ENCODE results near the gene PCDHA10.
A peak's percentile ranks its signal among the peaks of the same experiment; 100 is the strongest.
"Not testable (repeated sequence)": the region's sequence is repeated elsewhere in the genome, so short reads cannot be mapped to it uniquely, and the experiment has no call there.

Gene PCDHA10

DNA sequence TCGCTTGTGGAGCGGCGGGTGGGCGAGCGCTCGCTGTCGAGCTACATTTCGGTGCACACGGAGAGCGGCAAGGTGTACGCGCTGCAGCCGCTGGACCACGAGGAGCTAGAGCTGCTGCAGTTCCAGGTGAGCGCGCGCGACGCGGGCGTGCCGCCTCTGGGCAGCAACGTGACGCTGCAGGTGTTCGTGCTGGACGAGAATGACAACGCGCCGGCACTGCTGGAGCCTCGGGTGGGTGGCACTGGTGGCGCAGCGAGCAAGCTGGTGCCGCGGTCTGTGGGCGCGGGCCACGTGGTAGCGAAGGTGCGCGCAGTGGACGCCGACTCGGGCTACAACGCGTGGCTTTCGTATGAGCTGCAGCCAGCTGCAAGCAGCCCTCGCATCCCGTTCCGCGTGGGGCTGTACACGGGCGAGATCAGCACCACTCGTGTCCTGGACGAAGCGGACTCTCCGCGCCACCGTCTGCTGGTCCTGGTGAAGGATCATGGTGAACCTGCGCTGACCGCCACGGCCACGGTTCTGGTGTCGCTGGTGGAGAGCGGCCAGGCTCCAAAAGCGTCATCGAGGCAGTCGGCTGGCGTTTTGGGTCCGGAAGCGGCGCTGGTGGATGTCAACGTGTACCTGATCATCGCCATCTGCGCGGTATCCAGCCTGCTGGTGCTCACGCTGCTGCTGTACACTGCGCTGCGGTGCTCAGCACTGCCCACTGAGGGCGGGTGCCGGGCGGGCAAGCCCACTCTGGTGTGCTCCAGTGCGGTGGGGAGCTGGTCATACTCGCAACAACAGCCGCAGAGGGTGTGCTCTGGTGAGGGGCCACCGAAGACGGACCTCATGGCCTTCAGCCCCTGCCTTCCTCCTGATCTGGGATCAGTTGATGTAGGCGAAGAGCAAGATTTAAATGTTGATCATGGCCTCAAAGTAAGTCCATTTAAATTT, 12.6 kb upstream of the PCDHA10 start:
- no peak for DNase-seq

DNA sequence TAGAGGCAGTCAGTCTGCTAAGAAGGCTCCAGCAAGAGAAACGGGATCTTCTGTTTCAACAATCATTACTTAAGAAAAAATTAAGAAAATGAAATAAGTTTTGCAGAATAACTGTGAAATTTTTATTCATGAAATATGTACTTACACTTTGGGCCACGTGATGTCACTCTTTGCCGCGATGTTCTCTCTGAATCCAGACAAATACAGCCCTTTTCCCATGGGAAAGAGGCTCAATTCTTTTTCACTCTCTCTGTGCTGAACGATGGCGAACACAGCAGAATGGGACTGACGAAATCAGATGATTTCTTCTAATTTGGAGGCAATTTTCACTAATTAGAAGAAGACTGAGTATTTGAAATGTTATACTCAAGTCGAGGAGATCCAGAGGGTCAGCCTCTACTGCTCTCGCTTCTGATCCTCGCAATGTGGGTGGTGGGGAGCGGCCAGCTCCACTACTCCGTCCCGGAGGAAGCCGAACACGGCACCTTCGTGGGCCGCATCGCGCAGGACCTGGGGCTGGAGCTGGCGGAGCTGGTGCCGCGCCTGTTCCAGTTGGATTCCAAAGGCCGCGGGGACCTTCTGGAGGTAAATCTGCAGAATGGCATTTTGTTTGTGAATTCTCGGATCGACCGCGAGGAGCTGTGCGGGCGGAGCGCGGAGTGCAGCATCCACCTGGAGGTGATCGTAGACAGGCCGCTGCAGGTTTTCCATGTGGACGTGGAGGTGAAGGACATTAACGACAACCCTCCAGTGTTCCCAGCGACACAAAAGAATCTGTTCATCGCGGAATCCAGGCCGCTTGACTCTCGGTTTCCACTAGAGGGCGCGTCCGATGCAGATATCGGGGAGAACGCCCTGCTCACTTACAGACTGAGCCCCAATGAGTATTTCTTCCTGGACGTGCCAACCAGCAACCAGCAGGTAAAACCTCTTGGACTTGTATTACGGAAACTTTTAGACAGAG, 7.3 kb upstream of the PCDHA10 start, which contains the start of gene PCDHA9:
PCDHA9 (plus strand) TSS at position 244 of the 964 bp plus-strand sequence; CDS start at position 358, 114 bp downstream.
- not testable (repeated sequence) for DNase-seq

DNA sequence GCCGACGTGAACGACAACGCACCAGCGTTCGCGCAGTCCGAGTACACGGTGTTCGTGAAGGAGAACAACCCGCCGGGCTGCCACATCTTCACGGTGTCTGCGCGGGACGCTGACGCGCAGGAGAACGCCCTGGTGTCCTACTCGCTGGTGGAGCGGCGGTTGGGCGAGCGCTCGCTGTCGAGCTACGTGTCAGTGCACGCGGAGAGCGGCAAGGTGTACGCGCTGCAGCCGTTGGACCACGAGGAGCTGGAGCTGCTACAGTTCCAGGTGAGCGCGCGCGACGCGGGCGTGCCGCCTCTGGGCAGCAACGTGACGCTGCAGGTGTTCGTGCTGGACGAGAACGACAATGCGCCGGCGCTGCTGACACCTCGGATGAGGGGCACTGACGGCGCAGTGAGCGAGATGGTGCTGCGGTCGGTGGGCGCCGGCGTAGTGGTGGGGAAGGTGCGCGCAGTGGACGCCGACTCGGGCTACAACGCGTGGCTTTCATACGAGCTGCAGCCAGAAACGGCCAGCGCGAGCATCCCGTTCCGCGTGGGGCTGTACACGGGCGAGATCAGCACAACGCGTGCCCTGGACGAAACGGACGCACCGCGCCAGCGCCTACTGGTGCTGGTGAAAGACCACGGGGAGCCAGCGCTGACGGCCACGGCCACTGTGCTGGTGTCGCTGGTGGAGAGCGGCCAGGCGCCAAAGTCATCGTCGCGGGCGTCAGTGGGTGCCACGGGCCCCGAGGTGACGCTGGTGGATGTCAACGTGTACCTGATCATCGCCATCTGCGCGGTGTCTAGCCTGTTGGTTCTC, 5.7 kb upstream of the PCDHA10 start:
- DNase-seq = not testable (repeated sequence)

- DNase-seq = no peak
These were observed 1.7 kb downstream of the PCDHA10 start for GRCh38 chr5:140857177-140857986.

DNA sequence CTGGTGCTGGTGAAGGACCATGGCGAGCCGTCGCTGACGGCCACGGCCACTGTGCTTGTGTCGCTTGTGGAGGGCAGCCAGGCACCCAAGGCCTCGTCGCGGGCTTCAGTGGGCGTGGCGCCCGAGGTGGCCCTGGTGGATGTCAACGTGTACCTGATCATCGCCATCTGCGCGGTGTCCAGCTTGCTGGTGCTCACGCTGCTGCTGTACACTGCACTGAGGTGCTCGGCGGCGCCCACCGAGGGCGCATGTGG, 2.2 kb downstream of the PCDHA10 start:
- no peak for DNase-seq

DNA sequence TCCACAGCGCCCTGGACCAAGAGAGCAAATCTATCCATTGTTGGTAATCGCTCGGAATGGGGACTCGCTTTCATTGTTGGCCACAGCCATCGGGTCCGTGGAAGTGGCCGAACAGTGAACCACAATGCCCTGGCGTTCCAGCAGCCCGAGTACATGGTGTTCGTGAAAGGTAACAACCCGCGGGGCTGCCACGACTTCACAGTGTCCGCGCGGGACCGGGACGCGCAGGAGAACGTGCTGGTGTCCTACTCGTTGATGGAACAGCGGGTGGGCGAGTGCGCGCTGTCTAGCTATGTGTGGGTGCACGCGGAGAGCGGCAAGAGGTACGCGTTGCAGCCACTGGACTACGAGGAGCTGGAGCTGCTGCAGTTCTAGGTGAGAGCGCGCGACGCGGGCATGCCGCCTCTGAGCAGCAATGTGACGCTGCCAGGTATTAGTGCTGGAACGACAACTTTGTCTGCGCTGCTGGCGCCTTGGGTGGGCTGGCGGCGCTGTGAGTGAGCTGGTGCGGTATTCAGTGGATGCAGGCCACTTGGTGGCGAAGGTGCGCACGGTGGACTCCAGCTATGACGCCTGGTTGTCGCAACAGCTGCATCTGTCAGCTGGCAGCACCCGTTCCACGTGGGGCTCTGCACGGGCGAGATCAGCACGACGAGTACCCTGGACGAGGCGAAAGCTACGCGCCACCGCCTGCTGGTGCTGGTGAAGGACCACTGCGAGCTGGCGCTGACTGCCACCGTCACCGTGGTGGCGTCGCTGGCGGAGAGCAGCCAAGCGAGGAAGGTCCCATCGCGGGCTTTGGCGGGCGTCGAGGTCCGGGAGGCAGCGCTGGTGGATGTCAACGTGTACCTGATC, 7.0 kb downstream of the PCDHA10 start:
- DNase-seq = no peak

GRCh38 chr5:140868721-140869554, 13.2 kb downstream of the PCDHA10 start, which contains the start of gene PCDHA11:
PCDHA11 (plus strand) TSS chr5:140868957; CDS start chr5:140869104, 147 bp downstream.
- DNase-seq = no peak

- no peak for DNase-seq
These were observed 13.8 kb downstream of the PCDHA10 start for GRCh38 chr5:140869555-140869886.

DNA sequence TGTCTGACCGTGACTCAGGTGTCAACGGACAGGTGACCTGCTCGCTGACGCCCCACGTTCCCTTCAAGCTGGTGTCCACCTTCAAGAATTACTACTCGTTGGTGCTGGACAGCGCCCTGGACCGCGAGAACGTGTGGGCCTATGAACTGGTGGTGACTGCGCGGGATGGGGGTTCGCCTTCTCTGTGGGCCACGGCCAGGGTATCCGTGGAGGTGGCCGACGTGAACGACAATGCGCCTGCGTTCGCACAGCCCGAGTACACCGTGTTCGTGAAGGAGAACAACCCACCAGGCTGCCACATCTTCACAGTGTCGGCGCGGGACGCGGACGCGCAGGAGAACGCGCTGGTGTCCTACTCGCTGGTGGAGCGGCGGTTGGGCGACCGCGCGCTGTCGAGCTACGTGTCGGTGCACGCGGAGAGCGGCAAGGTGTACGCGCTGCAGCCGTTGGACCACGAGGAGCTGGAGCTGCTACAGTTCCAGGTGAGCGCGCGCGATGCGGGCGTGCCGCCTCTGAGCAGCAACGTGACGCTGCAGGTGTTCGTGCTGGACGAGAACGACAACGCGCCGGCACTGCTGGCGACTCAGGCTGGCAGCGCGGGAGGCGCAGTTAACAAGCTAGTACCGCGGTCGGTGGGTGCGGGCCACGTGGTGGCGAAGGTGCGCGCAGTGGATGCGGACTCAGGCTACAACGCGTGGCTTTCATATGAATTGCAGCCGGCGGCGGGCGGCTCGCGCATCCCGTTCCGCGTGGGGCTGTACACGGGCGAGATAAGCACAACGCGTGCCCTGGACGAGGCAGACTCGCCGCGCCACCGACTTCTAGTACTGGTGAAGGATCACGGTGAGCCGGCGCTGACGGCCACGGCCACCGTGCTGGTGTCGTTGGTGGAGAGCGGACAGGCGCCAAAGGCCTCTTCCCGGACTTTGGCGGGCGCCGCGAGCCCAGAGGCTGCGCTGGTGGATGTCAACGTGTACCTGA, 14.8 kb downstream of the PCDHA10 start:
- no peak for DNase-seq

GRCh38 chr5:140875085-140876065, 19.7 kb downstream of the PCDHA10 start, which contains the start of gene PCDHA12:
PCDHA12 (plus strand) TSS chr5:140875308; CDS start chr5:140875473, 165 bp downstream.
- DNase-seq = peak; percentile 3

- not testable (repeated sequence) for DNase-seq
These were observed 21.0 kb downstream of the PCDHA10 start for GRCh38 chr5:140876541-140877261.

- DNase-seq = no peak
These were observed 21.5 kb downstream of the PCDHA10 start for GRCh38 chr5:140877262-140877581.

DNA sequence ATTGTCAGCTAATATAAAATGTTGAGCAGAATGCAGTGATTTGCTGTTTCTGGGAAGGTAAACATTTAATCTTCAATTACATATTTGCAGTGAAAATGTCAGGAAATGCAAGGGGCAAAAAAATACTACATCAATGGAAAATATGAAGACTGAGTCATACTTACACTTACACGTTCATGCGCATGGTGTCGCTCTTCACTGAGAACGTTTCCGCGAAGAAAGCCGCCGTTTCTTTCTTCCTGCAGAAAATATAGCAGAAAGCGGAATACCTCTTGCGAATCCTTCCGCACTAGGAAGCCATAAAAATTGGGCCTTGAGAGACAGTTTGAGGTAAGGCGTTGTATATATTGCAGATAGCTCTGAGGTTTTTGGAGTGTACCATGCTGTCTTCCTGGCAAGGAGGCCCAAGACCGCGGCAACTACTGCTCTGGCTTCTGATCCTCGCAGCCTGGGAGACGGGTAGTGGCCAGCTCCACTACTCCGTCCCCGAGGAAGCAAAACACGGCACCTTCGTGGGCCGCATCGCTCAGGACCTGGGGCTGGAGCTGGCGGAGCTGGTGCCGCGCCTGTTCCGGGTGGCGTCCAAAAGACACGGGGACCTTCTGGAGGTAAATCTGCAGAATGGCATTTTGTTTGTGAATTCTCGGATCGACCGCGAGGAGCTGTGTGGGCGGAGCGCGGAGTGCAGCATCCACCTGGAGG, 26.3 kb downstream of the PCDHA10 start, which contains the start of gene PCDHA13:
PCDHA13 (plus strand) TSS at position 236 of the 702 bp plus-strand sequence; CDS start at position 381, 145 bp downstream.
- peak; percentile 31 for DNase-seq

DNA sequence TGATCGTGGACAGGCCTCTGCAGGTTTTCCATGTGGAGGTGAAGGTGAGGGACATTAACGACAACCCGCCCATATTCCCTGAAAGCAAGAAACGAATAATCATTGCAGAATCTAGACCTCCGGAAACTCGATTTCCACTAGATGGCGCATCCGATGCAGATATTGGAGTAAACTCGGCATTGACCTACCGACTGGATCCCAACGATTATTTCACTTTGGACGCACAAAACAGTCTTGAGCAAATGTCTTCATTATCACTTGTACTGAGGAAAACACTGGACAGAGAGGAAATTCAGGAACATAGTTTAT, 26.8 kb downstream of the PCDHA10 start:
- peak; percentile 11 for DNase-seq

- no peak for DNase-seq
These were observed 27.7 kb downstream of the PCDHA10 start for GRCh38 chr5:140883373-140883772.

All from midbrain (tissue), 1 donor.